Caco-2 (cell line): ENCODE measurements around the gene DENND6B. TPM values are rescaled to one million over a fixed set of nuclear protein-coding genes. Genes with fewer than 3 reads are reported as not detected.
"Not testable (repeated sequence)": the region's sequence is repeated elsewhere in the genome, so short reads cannot be mapped to it uniquely, and the experiment has no call there.

ENCODE experiments used
- BruUV-seq: library from RNA; stranded (reverse); fragments of 400-500 nt; replicated peaks from 2 replicates; lab custom pipeline; 2021; lab: Mats Ljungman, UMichigan
- CTCF ChIA-PET: fragments of 300-600 bp; sonication (Branson Sonifier 250); formaldehyde crosslinking; loops from one replicate; lab custom pipeline; 2022; ENCODE audit warnings: antibody characterized with exemption; lab: Charles Lee
- POLR2A ChIA-PET: fragments of 300-600 bp; sonication (Branson Sonifier 250); formaldehyde crosslinking; loops from one replicate; lab custom pipeline; 2022; ENCODE audit warnings: antibody characterized with exemption; lab: Charles Lee
- DNase-seq, 2 experiments: peaks; one replicate each; pipeline versions ENCODE4 v3.0.0 to v3.0.0-alpha.2; 2020 to 2022
- H3K27me3 ChIP-seq: replicated peaks from 2 replicates; pipeline ENCODE4 v1.6.0; 2011; ENCODE audit warnings: low read length; ENCODE audit not compliant: control insufficient read depth, insufficient read depth
- H3K36me3 ChIP-seq: 2 replicates; pipeline ENCODE4 v1.5.1; 2011; ENCODE audit warnings: low read length; ENCODE audit not compliant: control insufficient read depth, insufficient read depth
- H3K4me1 ChIP-seq: fragments of 250-450 bp; sonication (Bioruptor Pico); 2 replicates; pipeline ENCODE4 v1.5.1; 2020; ENCODE audit warnings: mild to moderate bottlenecking
- H3K4me3 ChIP-seq: 2 replicates; pipeline ENCODE4 v1.5.1; 2011; ENCODE audit warnings: low read depth, mild to moderate bottlenecking, control low read depth, low read length
- H3K9me3 ChIP-seq: fragments of 250-450 bp; sonication (Bioruptor Pico); 2 replicates; pipeline ENCODE4 v1.5.1; 2020; ENCODE audit warnings: mild to moderate bottlenecking, moderate library complexity
- H3K27ac Mint-ChIP-seq: one replicate; pipeline ENCODE4 v1.8.0; 2022; ENCODE audit warnings: mixed read lengths; ENCODE audit not compliant: unreplicated experiment
- H3K27me3 Mint-ChIP-seq: one replicate; pipeline ENCODE4 v1.8.0; 2022; ENCODE audit warnings: mixed read lengths; ENCODE audit not compliant: insufficient read depth, unreplicated experiment
- H3K36me3 Mint-ChIP-seq: one replicate; pipeline ENCODE4 v1.8.0; 2022; ENCODE audit warnings: mild to moderate bottlenecking, mixed read lengths; ENCODE audit not compliant: insufficient read depth, unreplicated experiment
- H3K4me1 Mint-ChIP-seq: one replicate; pipeline ENCODE4 v1.8.0; 2022; ENCODE audit warnings: low read depth, mixed read lengths; ENCODE audit not compliant: unreplicated experiment
- H3K4me3 Mint-ChIP-seq: one replicate; pipeline ENCODE4 v1.8.0; 2022; ENCODE audit warnings: mild to moderate bottlenecking, moderate library complexity, mixed read lengths; ENCODE audit not compliant: unreplicated experiment
- H3K9me3 Mint-ChIP-seq: one replicate; pipeline ENCODE4 v1.8.0; 2022; ENCODE audit warnings: mixed read lengths; ENCODE audit not compliant: unreplicated experiment
- CTCF ChIP-seq, 2 experiments: fragments of 200-600 bp in 1 of 2; IDR thresholded peaks; 1 replicate in 1 of 2; 2 replicates in 1 of 2; pipeline versions ENCODE4 v1.5.1 to v1.8.0; 2011 to 2022; ENCODE audit warnings: antibody characterized with exemption in 1 of 2, control low read depth in 1 of 2, inconsistent platforms in 1 of 2, low read depth in 1 of 2, low read length in 1 of 2, mild to moderate bottlenecking in 1 of 2, moderate library complexity in 1 of 2; ENCODE audit not compliant: insufficient read depth in 1 of 2, severe bottlenecking in 1 of 2, unreplicated experiment in 1 of 2
- intact Hi-C: fragments of 100-400 bp; cut with micrococcal nuclease; formaldehyde crosslinking; loops from one replicate; pipeline ENCODE4 v1.10.0; 2022; ENCODE audit not compliant: unreplicated experiment
- total RNA-seq: library from RNA; stranded (reverse); gene quantifications from 2 replicates; pipeline ENCODE4 v1.2.3, GENCODE V29; 2022

The DENND6B gene
- total RNA-seq, 1 experiment from 2014 or later, result 3.4 TPM

GRCh38 chr22:50338042-50338573 is 11.3 kb upstream of the DENND6B start:
- no peak overlapping the region for H3K4me3 Mint-ChIP-seq
- intact Hi-C loops, result no loop called here
- Histone ChIP-seq H3K27me3 (no peaks in the 10 kb centered on the region), H3K4me1 (no peaks in the 10 kb centered on the region), H3K9me3 (no peaks in the 10 kb centered on the region), H3K36me3 (no peaks in the 10 kb centered on the region), H3K4me3 (no peak overlapping the region)
- no peaks in the 10 kb centered on the region for H3K9me3 Mint-ChIP-seq
- CTCF ChIA-PET, result no interaction called here
- peaks cover 6% of the 10 kb centered on the region for H3K4me1 Mint-ChIP-seq
- POLR2A ChIA-PET, result no interaction called here
- H3K27me3 Mint-ChIP-seq, result no peaks in the 10 kb centered on the region
- no TSS peak for BruUV-seq
- DNase-seq, result no peak
- H3K36me3 Mint-ChIP-seq, result no peaks in the 10 kb centered on the region
- no peak overlapping the region for H3K27ac Mint-ChIP-seq
- TF ChIP-seq CTCF (IDR thresholded peaks at IDR 0.05; ENCODE audit: insufficient read depth in 1 of 2, low read depth in 1 of 2, low read length in 1 of 2, severe bottlenecking in 1 of 2, unreplicated experiment in 1 of 2), result no peak

- no peaks in the 10 kb centered on the region for H3K9me3 Mint-ChIP-seq
- peaks cover 6% of the 10 kb centered on the region for H3K4me1 Mint-ChIP-seq
- no peak overlapping the region for H3K4me3 ChIP-seq
- DNase-seq, result no peak
- BruUV-seq, result no TSS peak
- H3K4me1 ChIP-seq, result no peaks in the 10 kb centered on the region
- no peaks in the 10 kb centered on the region for H3K27me3 Mint-ChIP-seq
- no peaks in the 10 kb centered on the region for H3K36me3 Mint-ChIP-seq
- ChIA-PET POLR2A (no interaction called here), CTCF (no interaction called here)
- no peak overlapping the region for H3K4me3 Mint-ChIP-seq
- H3K9me3 ChIP-seq, result no peaks in the 10 kb centered on the region
- TF ChIP-seq CTCF (IDR thresholded peaks at IDR 0.05; ENCODE audit: insufficient read depth in 1 of 2, low read depth in 1 of 2, low read length in 1 of 2, severe bottlenecking in 1 of 2, unreplicated experiment in 1 of 2), result no peak
- no peak overlapping the region for H3K27ac Mint-ChIP-seq
- H3K36me3 ChIP-seq, result no peaks in the 10 kb centered on the region
- intact Hi-C loops, result no loop called here
- no peaks in the 10 kb centered on the region for H3K27me3 ChIP-seq
Observed at GRCh38 chr22:50337262-50338041, 10.6 kb upstream of the DENND6B start.

- H3K27me3 ChIP-seq, H3K27me3 Mint-ChIP-seq, H3K36me3 ChIP-seq, H3K9me3 ChIP-seq, H3K36me3 Mint-ChIP-seq, POLR2A ChIA-PET, H3K4me3 ChIP-seq, BruUV-seq, DNase-seq, H3K4me1 Mint-ChIP-seq, H3K9me3 Mint-ChIP-seq, intact Hi-C loops, H3K4me1 ChIP-seq, H3K27ac Mint-ChIP-seq, H3K4me3 Mint-ChIP-seq: not testable (repeated sequence)
- CTCF ChIA-PET, result interaction anchor here (0.7 kb wide), 1 partner anchor 9 kb away, joined by 3 read pairs; no protein-coding TSS in a partner anchor
Observed at GRCh38 chr22:50334433-50334832, 7.6 kb upstream of the DENND6B start.
